IMR-90 (cell line): ENCODE results near the gene ADRA2A. TPM values are rescaled to one million over a fixed set of nuclear protein-coding genes. Genes with fewer than 3 reads are reported as not detected.

ENCODE experiments used
- ATAC-seq: fragments of 200-7000 bp; cut with Tn5 transposase; 2 replicates; pipeline ENCODE4 v1.9.1; 2020; ENCODE audit warnings: low read depth, mild to moderate bottlenecking, moderate library complexity
- BruUV-seq: library from RNA; stranded (reverse); fragments of 400-500 nt; replicated peaks from 2 replicates; lab custom pipeline; 2021; lab: Mats Ljungman, UMichigan
- CTCF ChIA-PET: fragments of 300-600 bp; formaldehyde crosslinking; extraction: SDS; loops from one replicate; lab custom pipeline; 2021; ENCODE audit warnings: antibody characterized with exemption; lab: Yijun Ruan, JAX
- POLR2A ChIA-PET: fragments of 300-600 bp; sonication (Branson Sonifier 250); formaldehyde crosslinking; loops from one replicate; lab custom pipeline; 2022; ENCODE audit warnings: antibody characterized with exemption; ENCODE audit not compliant: unreplicated experiment; lab: Charles Lee
- DNase-seq: peaks from one replicate; pipeline ENCODE4 v3.0.0; 2013
- H2AFZ ChIP-seq: replicated peaks from 2 replicates; pipeline ENCODE3; 2013; ENCODE audit warnings: low read length, mild to moderate bottlenecking; ENCODE audit not compliant: poor library complexity
- H2AK5ac ChIP-seq: 2 replicates; pipeline ENCODE4 v1.6.1; 2013; ENCODE audit warnings: low read depth, low read length, inconsistent platforms
- H2AK9ac ChIP-seq: replicated peaks from 2 replicates; pipeline ENCODE3; 2013; ENCODE audit warnings: mild to moderate bottlenecking, low read depth, low read length, moderate library complexity; ENCODE audit not compliant: poor library complexity
- H2BK120ac ChIP-seq: 2 replicates; pipeline ENCODE4 v1.6.1; 2013; ENCODE audit warnings: low read depth, low read length, inconsistent platforms
- H2BK15ac ChIP-seq: 3 replicates; pipeline ENCODE4 v1.6.1; 2013; ENCODE audit warnings: low read depth, low read length, inconsistent platforms
- H2BK20ac ChIP-seq: 2 replicates; pipeline ENCODE4 v1.6.1; 2013; ENCODE audit warnings: low read depth, mild to moderate bottlenecking, inconsistent platforms, low read length, moderate library complexity
- H2BK5ac ChIP-seq: 2 replicates; pipeline ENCODE4 v1.6.1; 2013; ENCODE audit warnings: mild to moderate bottlenecking, low read depth, low read length, inconsistent platforms; ENCODE audit not compliant: poor library complexity, severe bottlenecking
- H3K14ac ChIP-seq: replicated peaks from 2 replicates; pipeline ENCODE4 v1.6.1; 2013; ENCODE audit warnings: low read depth, low read length, inconsistent platforms
- H3K18ac ChIP-seq: 2 replicates; pipeline ENCODE4 v1.6.1; 2013; ENCODE audit warnings: low read depth, low read length, control low read depth
- H3K23ac ChIP-seq: 2 replicates; pipeline ENCODE4 v1.6.1; 2013; ENCODE audit warnings: low read depth, low read length, inconsistent platforms
- H3K27ac ChIP-seq: 2 replicates; pipeline ENCODE4 v1.5.1; 2013; ENCODE audit warnings: mild to moderate bottlenecking, control low read depth, low read length; ENCODE audit not compliant: insufficient read depth
- H3K27me3 ChIP-seq: 2 replicates; pipeline ENCODE4 v1.6.1; 2013; ENCODE audit warnings: low read length; ENCODE audit not compliant: control insufficient read depth, insufficient read depth
- H3K36me3 ChIP-seq: 2 replicates; pipeline ENCODE4 v1.6.1; 2013; ENCODE audit warnings: low read length, mixed read lengths; ENCODE audit not compliant: control insufficient read depth, insufficient read depth
- H3K4ac ChIP-seq: 2 replicates; pipeline ENCODE4 v1.6.1; 2013; ENCODE audit warnings: low read depth, low read length, inconsistent platforms
- H3K4me1 ChIP-seq: 2 replicates; pipeline ENCODE4 v1.6.1; 2013; ENCODE audit warnings: low read length, mixed read lengths; ENCODE audit not compliant: control insufficient read depth, insufficient read depth
- H3K4me2 ChIP-seq: 2 replicates; pipeline ENCODE4 v1.6.1; 2013; ENCODE audit warnings: low read depth, mild to moderate bottlenecking, control low read depth, low read length, moderate library complexity
- H3K4me3 ChIP-seq: 2 replicates; pipeline ENCODE4 v1.5.1; 2013; ENCODE audit warnings: low read depth, mild to moderate bottlenecking, control low read depth, low read length, moderate library complexity; ENCODE audit not compliant: insufficient read depth
- H3K56ac ChIP-seq: 2 replicates; pipeline ENCODE4 v1.6.1; 2013; ENCODE audit warnings: low read length, inconsistent platforms; ENCODE audit not compliant: insufficient read depth; ENCODE audit errors: extremely low read depth
- H3K79me1 ChIP-seq, 2 experiments: 2 replicates each; pipeline ENCODE4 v1.6.1; 2013; ENCODE audit warnings: low read length in 2 of 2, inconsistent platforms in 1 of 2, low read depth in 1 of 2
- H3K9ac ChIP-seq: 2 replicates; pipeline ENCODE4 v1.6.1; 2013; ENCODE audit warnings: low read depth, low read length, control low read depth
- H3K9me1 ChIP-seq: 2 replicates; pipeline ENCODE4 v1.6.1; 2013; ENCODE audit warnings: low read length, inconsistent platforms; ENCODE audit not compliant: insufficient read depth
- H3K9me3 ChIP-seq: 2 replicates; pipeline ENCODE4 v1.6.1; 2013; ENCODE audit warnings: low read length; ENCODE audit not compliant: control insufficient read depth, insufficient read depth
- H4K20me1 ChIP-seq: 2 replicates; pipeline ENCODE4 v1.6.1; 2013; ENCODE audit warnings: low read length, inconsistent platforms; ENCODE audit not compliant: insufficient read depth
- H4K5ac ChIP-seq: 2 replicates; pipeline ENCODE4 v1.6.1; 2013; ENCODE audit warnings: mild to moderate bottlenecking, low read depth, low read length, control low read depth
- H4K8ac ChIP-seq, 2 experiments: 2 replicates each; pipeline ENCODE4 v1.6.1; 2013; ENCODE audit warnings: low read depth in 2 of 2, low read length in 2 of 2, control low read depth in 1 of 2, inconsistent platforms in 1 of 2
- H4K91ac ChIP-seq: 2 replicates; pipeline ENCODE4 v1.6.1; 2013; ENCODE audit warnings: low read depth, low read length, inconsistent platforms; ENCODE audit not compliant: insufficient read depth
- CTCF ChIP-seq: conservative IDR thresholded peaks from 2 replicates; pipeline ENCODE4 v1.5.1; 2012; ENCODE audit warnings: mild to moderate bottlenecking, low read depth, low read length, improper control_type of control experiment
- MAFK ChIP-seq: IDR thresholded peaks from 2 replicates; pipeline ENCODE4 v1.6.1; 2012; ENCODE audit warnings: low read depth, low read length, improper control_type of control experiment
- RAD21 ChIP-seq: IDR thresholded peaks from 2 replicates; pipeline ENCODE4 v1.6.1; 2012; ENCODE audit warnings: low read length, improper control_type of control experiment
- RFX5 ChIP-seq: IDR thresholded peaks from 2 replicates; pipeline ENCODE4 v1.8.0; 2012; ENCODE audit warnings: low read depth, mild to moderate bottlenecking, low read length, moderate library complexity
- WGBS, 2 experiments: methylation state at CpG; one replicate each; pipeline versions ENCODE4 v1.1.5 to v1.1.7; 2013; ENCODE audit warnings: missing lambda C conversion rate in 2 of 2; ENCODE audit not compliant: insufficient read length in 1 of 2; ENCODE audit errors: extremely low coverage in 2 of 2; 5-methylcytosine and 5-hydroxymethylcytosine counted together
- dilution Hi-C: fragments of 300-500 bp; cut with HindIII; formaldehyde crosslinking; loops from one replicate; pipeline ENCODE4 v1.14.3; 2018; ENCODE audit warnings: low sequenced_read_pairs; ENCODE audit not compliant: unreplicated experiment
- in situ Hi-C: fragments of 300-500 bp; cut with MboI; formaldehyde crosslinking; loops from 3 replicates; pipeline ENCODE4 v1.14.3; 2019; ENCODE audit warnings: low sequenced_read_pairs, inconsistent platforms, mixed read lengths
- intact Hi-C: fragments of 100-400 bp; cut with micrococcal nuclease; formaldehyde crosslinking; loops from 2 replicates; pipeline ENCODE4 v1.10.0; 2022
- polyA plus RNA-seq, 3 experiments: library from polyadenylated mRNA; depleted of rRNA; stranded (reverse); fragments of >200 nt; gene quantifications; 2 replicates each; pipeline ENCODE4 v1.2.3, GENCODE V29; 2012; ENCODE audit warnings: low replicate concordance in 1 of 3
- total RNA-seq: library from RNA; depleted of rRNA; stranded (reverse); fragments of >200 nt; gene quantifications from 2 replicates; pipeline ENCODE4 v1.2.3, GENCODE V29; 2012

The ADRA2A gene
- total and polyA plus RNA-seq, 2 of the 4 experiments (the other 2 are of a cell fraction): not detected

GRCh38 chr10:111098679-111099437 is 22.0 kb downstream of the ADRA2A start:
- Histone ChIP-seq H3K79me1 (no peaks in the 10 kb centered on the region), H3K4me1 (no peaks in the 10 kb centered on the region), H2BK15ac (no peak overlapping the region), H3K27ac (no peak overlapping the region), H2BK120ac (no peak overlapping the region), H3K23ac (no peak overlapping the region), H3K9me1 (no peaks in the 10 kb centered on the region), H2BK5ac (no peak overlapping the region), H2BK20ac (no peak overlapping the region), H3K36me3 (no peaks in the 10 kb centered on the region), H3K4ac (no peak overlapping the region), H2AFZ (no peak overlapping the region), H4K20me1 (no peaks in the 10 kb centered on the region), H2AK9ac (no peak overlapping the region), H2AK5ac (no peak overlapping the region), H3K4me3 (no peak overlapping the region), H3K27me3 (peaks cover 2% of the 10 kb centered on the region; the same call in 1 of the 2 replicates), H3K4me2 (no peak overlapping the region), H3K56ac (no peak overlapping the region), H4K8ac (no peak overlapping the region), H4K5ac (no peak overlapping the region), H3K18ac (no peak overlapping the region), H4K91ac (no peak overlapping the region), H3K9me3 (no peaks in the 10 kb centered on the region), H3K9ac (no peak overlapping the region), H3K14ac (no peak overlapping the region)
- ChIA-PET CTCF (no interaction called here), POLR2A (no interaction called here)
- TF ChIP-seq CTCF (0 out of 2 replicates have a peak, but pooled peaks have one; percentile 10), MAFK (no peak), RFX5 (no peak), RAD21 (0 out of 2 replicates have a peak, but pooled peaks have one; percentile 6)
- no TSS peak for BruUV-seq
- WGBS, 2 experiments: no CpG with 5 or more reads among the region's 1 CpG
- in situ Hi-C loops: loop anchor here (25.0 kb wide), 1 partner anchor 1213 kb away; no protein-coding TSS in a partner anchor
- DNase-seq (no peak), ATAC-seq (no peak)
- dilution Hi-C loops: no loop called here
- intact Hi-C loops: no loop called here
